NT2/D1 (cell line): Measurements from ENCODE around the gene CFAP210.

Experiments
- SUZ12 ChIP-seq: IDR thresholded peaks from 2 replicates; pipeline ENCODE4 v1.6.1; 2011; ENCODE audit not compliant: insufficient read length, insufficient read depth; ENCODE audit errors: extremely low read depth
- YY1 ChIP-seq: IDR thresholded peaks from 2 replicates; pipeline ENCODE4 v1.6.1; 2011; ENCODE audit not compliant: insufficient read length, insufficient read depth
- ZNF274 ChIP-seq: IDR thresholded peaks from 2 replicates; pipeline ENCODE4 v1.6.1; 2011; ENCODE audit warnings: mild to moderate bottlenecking, low read depth, low read length

DNA sequence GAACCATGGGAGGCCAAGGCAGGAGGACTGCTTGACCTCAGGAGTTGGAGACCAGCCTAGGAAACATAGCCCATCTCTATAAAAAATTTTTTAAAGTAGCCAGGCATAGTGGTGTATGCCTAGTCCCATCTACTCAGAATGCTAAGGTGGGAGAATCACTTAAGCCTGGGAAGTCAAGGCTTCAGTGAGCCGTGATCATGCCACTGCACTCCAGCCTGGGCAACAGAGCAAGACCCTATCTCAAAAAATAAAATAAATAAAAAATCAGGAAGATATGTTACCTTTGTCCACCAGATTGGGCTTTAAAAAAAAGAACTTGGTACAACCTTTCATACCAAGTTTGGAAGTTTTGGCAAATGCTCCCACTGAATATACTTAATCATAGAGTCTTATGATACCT, 35.3 kb downstream of the CFAP210 start:
- no peak for TF ChIP-seq SUZ12
- TF ChIP-seq YY1 = no peak
- TF ChIP-seq ZNF274 = no peak
